HG02840 (cell line): ENCODE measurements around the gene APPL2.

Experiments used
- ATAC-seq: cut with Tn5 transposase; IDR thresholded peaks from one replicate; pipeline ENCODE4 v1.9.1; 2021; ENCODE audit warnings: mild to moderate bottlenecking, moderate library complexity, moderate number of reproducible peaks; ENCODE audit not compliant: unreplicated experiment, low FRiP score

The APPL2 gene

GRCh38 chr12:105224399-105224798 lies 11.6 kb downstream of the APPL2 start:
- no peak for ATAC-seq

- ATAC-seq, result no peak
Observed at GRCh38 chr12:105223884-105224283, 12.1 kb downstream of the APPL2 start.

GRCh38 chr12:105223352-105223845 lies 12.6 kb downstream of the APPL2 start:
- ATAC-seq, result no peak

GRCh38 chr12:105222726-105223351 lies 13.1 kb downstream of the APPL2 start:
- no peak for ATAC-seq

GRCh38 chr12:105222284-105222655 lies 13.7 kb downstream of the APPL2 start:
- no peak for ATAC-seq

GRCh38 chr12:105221583-105222283 lies 14.2 kb downstream of the APPL2 start:
- ATAC-seq, result no peak

- no peak for ATAC-seq
Observed at GRCh38 chr12:105220929-105221290, 15.1 kb downstream of the APPL2 start.

- ATAC-seq, result no peak
Observed at GRCh38 chr12:105220150-105220928, 15.6 kb downstream of the APPL2 start.

GRCh38 chr12:105219261-105220028 lies 16.5 kb downstream of the APPL2 start:
- no peak for ATAC-seq

- no peak for ATAC-seq
Observed at GRCh38 chr12:105218434-105218833, 17.5 kb downstream of the APPL2 start.

GRCh38 chr12:105214670-105215375 lies 21.2 kb downstream of the APPL2 start:
- no peak for ATAC-seq

- no peak for ATAC-seq
Observed at GRCh38 chr12:105214148-105214547, 21.8 kb downstream of the APPL2 start.

GRCh38 chr12:105212438-105212837 lies 23.5 kb downstream of the APPL2 start:
- ATAC-seq, result no peak

GRCh38 chr12:105209091-105209490 lies 26.9 kb downstream of the APPL2 start:
- no peak for ATAC-seq

- ATAC-seq, result no peak
Observed at GRCh38 chr12:105206686-105207374, 29.1 kb downstream of the APPL2 start.

GRCh38 chr12:105205322-105206048 lies 30.5 kb downstream of the APPL2 start:
- ATAC-seq, result no peak

- ATAC-seq, result no peak
Observed at GRCh38 chr12:105204916-105205315, 31.1 kb downstream of the APPL2 start.

- no peak for ATAC-seq
Observed at GRCh38 chr12:105204127-105204526, 31.8 kb downstream of the APPL2 start.

GRCh38 chr12:105202202-105202601 lies 33.8 kb downstream of the APPL2 start:
- no peak for ATAC-seq
